Measurements from ENCODE around the gene ZNF841. TPM values are rescaled to one million over a fixed set of nuclear protein-coding genes. Genes with fewer than 3 reads are reported as not detected.
"Not testable (repeated sequence)": the region's sequence is repeated elsewhere in the genome, so short reads cannot be mapped to it uniquely, and the experiment has no call there.

Gene ZNF841
- total and polyA plus RNA-seq, 2 donors, result 6.4 to 13.7 TPM

GRCh38 chr19:52120286-52120685 lies 24.7 kb upstream of the ZNF841 start:
- peaks cover 37 to 50% of the 10 kb centered on the region in 2 donors for H3K36me3 ChIP-seq (ENCODE audit: control insufficient read depth in 2 of 2, insufficient read depth in 2 of 2, low read length in 1 of 2)

GRCh38 chr19:52115526-52116053 lies 20.0 kb upstream of the ZNF841 start:
- peaks cover 19 to 31% of the 10 kb centered on the region in 2 donors for H3K36me3 ChIP-seq (ENCODE audit: control insufficient read depth in 2 of 2, insufficient read depth in 2 of 2, low read length in 1 of 2)
- DNase-seq (ENCODE audit: low read depth in 6 of 9, low spot score in 9 of 9), result no peak
- no peaks in the 10 kb centered on the region for H3K4me1 ChIP-seq (ENCODE audit: control insufficient read depth in 2 of 2, insufficient read depth in 2 of 2, low read length in 2 of 2)
- peaks cover 27 to 34% of the 10 kb centered on the region in 2 donors for H3K9me3 ChIP-seq (ENCODE audit: control insufficient read depth in 2 of 2, insufficient read depth in 1 of 2, low read length in 1 of 2)
- no peaks in the 10 kb centered on the region for H3K27me3 ChIP-seq (ENCODE audit: control insufficient read depth in 2 of 2, insufficient read depth in 1 of 2, low read length in 1 of 2)
- H3K27ac ChIP-seq (ENCODE audit: low read depth in 1 of 2, low read length in 1 of 2), result no peak overlapping the region
- no peak overlapping the region for H3K4me3 ChIP-seq (ENCODE audit: low read length in 2 of 2)
- WGBS, result 97% methylated on average over 12 of the region's 12 CpGs

More at GRCh38 chr19:52120286-52120685, 24.7 kb upstream of the ZNF841 start:
- WGBS, result 100% methylated on average over 3 of the region's 3 CpGs
- Histone ChIP-seq H3K27ac (ENCODE audit: low read depth in 1 of 2, low read length in 1 of 2) (no peak overlapping the region), H3K27me3 (ENCODE audit: control insufficient read depth in 2 of 2, insufficient read depth in 1 of 2, low read length in 1 of 2) (no peaks in the 10 kb centered on the region), H3K4me3 (ENCODE audit: low read length in 2 of 2) (no peak overlapping the region), H3K9me3 (ENCODE audit: control insufficient read depth in 2 of 2, insufficient read depth in 1 of 2, low read length in 1 of 2) (peaks cover 19 to 27% of the 10 kb centered on the region in 2 donors), H3K4me1 (ENCODE audit: control insufficient read depth in 2 of 2, insufficient read depth in 2 of 2, low read length in 2 of 2) (no peaks in the 10 kb centered on the region)
- DNase-seq (ENCODE audit: low read depth in 6 of 9, low spot score in 9 of 9), result no peak

- no peak overlapping the region for H3K4me3 ChIP-seq (ENCODE audit: low read length in 2 of 2)
- DNase-seq (ENCODE audit: low read depth in 6 of 9, low spot score in 9 of 9), result no peak
- 99% methylated on average over 5 of the region's 5 CpGs for WGBS
- H3K27me3 ChIP-seq (ENCODE audit: control insufficient read depth in 2 of 2, insufficient read depth in 1 of 2, low read length in 1 of 2), result no peaks in the 10 kb centered on the region
- H3K36me3 ChIP-seq (ENCODE audit: control insufficient read depth in 2 of 2, insufficient read depth in 2 of 2, low read length in 1 of 2), result peaks cover 19 to 31% of the 10 kb centered on the region in 2 donors
- no peaks in the 10 kb centered on the region for H3K4me1 ChIP-seq (ENCODE audit: control insufficient read depth in 2 of 2, insufficient read depth in 2 of 2, low read length in 2 of 2)
- peaks cover 27 to 35% of the 10 kb centered on the region in 2 donors for H3K9me3 ChIP-seq (ENCODE audit: control insufficient read depth in 2 of 2, insufficient read depth in 1 of 2, low read length in 1 of 2)
- no peak overlapping the region for H3K27ac ChIP-seq (ENCODE audit: low read depth in 1 of 2, low read length in 1 of 2)
These were observed 19.1 kb upstream of the ZNF841 start for GRCh38 chr19:52114691-52115090.

GRCh38 chr19:52112624-52113023 lies 17.1 kb upstream of the ZNF841 start:
- 92% methylated on average over 3 of the region's 3 CpGs for WGBS
- DNase-seq (ENCODE audit: low read depth in 6 of 9, low spot score in 9 of 9), result no peak
- Histone ChIP-seq H3K9me3 (ENCODE audit: control insufficient read depth in 2 of 2, insufficient read depth in 1 of 2, low read length in 1 of 2) (peaks cover 23 to 24% of the 10 kb centered on the region in 2 donors), H3K27ac (ENCODE audit: low read depth in 1 of 2, low read length in 1 of 2) (no peak overlapping the region), H3K27me3 (ENCODE audit: control insufficient read depth in 2 of 2, insufficient read depth in 1 of 2, low read length in 1 of 2) (no peaks in the 10 kb centered on the region), H3K36me3 (ENCODE audit: control insufficient read depth in 2 of 2, insufficient read depth in 2 of 2, low read length in 1 of 2) (peaks cover 12 to 15% of the 10 kb centered on the region in 2 donors), H3K4me1 (ENCODE audit: control insufficient read depth in 2 of 2, insufficient read depth in 2 of 2, low read length in 2 of 2) (no peaks in the 10 kb centered on the region), H3K4me3 (ENCODE audit: low read length in 2 of 2) (no peak overlapping the region)

- H3K4me1 ChIP-seq (ENCODE audit: control insufficient read depth in 2 of 2, insufficient read depth in 2 of 2, low read length in 2 of 2), result no peaks in the 10 kb centered on the region
- no peak for DNase-seq (ENCODE audit: low read depth in 6 of 9, low spot score in 9 of 9)
- peaks cover under 1 to 7% of the 10 kb centered on the region in 2 donors for H3K36me3 ChIP-seq (ENCODE audit: control insufficient read depth in 2 of 2, insufficient read depth in 2 of 2, low read length in 1 of 2)
- H3K27me3 ChIP-seq (ENCODE audit: control insufficient read depth in 2 of 2, insufficient read depth in 1 of 2, low read length in 1 of 2), result no peaks in the 10 kb centered on the region
- no peak overlapping the region for H3K27ac ChIP-seq (ENCODE audit: low read depth in 1 of 2, low read length in 1 of 2)
- WGBS, result 96% methylated on average over 6 of the region's 6 CpGs
- H3K9me3 ChIP-seq (ENCODE audit: control insufficient read depth in 2 of 2, insufficient read depth in 1 of 2, low read length in 1 of 2), result peaks cover 17 to 30% of the 10 kb centered on the region in 2 donors
- H3K4me3 ChIP-seq (ENCODE audit: low read length in 2 of 2), result no peak overlapping the region
These were observed 15.2 kb upstream of the ZNF841 start for GRCh38 chr19:52110780-52111179.

- 99% methylated on average over 1 of the region's 1 CpG for WGBS
- H3K4me3 ChIP-seq (ENCODE audit: low read length in 2 of 2), result no peak overlapping the region
- H3K9me3 ChIP-seq (ENCODE audit: control insufficient read depth in 2 of 2, insufficient read depth in 1 of 2, low read length in 1 of 2), result peaks cover 0 to 25% of the 10 kb centered on the region in 2 donors
These were observed 7.2 kb upstream of the ZNF841 start for GRCh38 chr19:52102782-52103181.

GRCh38 chr19:52101866-52102562 lies 6.4 kb upstream of the ZNF841 start:
- peaks cover 2 to 32% of the 10 kb centered on the region in 2 donors for H3K9me3 ChIP-seq (ENCODE audit: control insufficient read depth in 2 of 2, insufficient read depth in 1 of 2, low read length in 1 of 2)

More at GRCh38 chr19:52102782-52103181, 7.2 kb upstream of the ZNF841 start:
- H3K36me3 ChIP-seq (ENCODE audit: control insufficient read depth in 2 of 2, insufficient read depth in 2 of 2, low read length in 1 of 2), result no peaks in the 10 kb centered on the region
- no peak overlapping the region for H3K27ac ChIP-seq (ENCODE audit: low read depth in 1 of 2, low read length in 1 of 2)
- H3K4me1 ChIP-seq (ENCODE audit: control insufficient read depth in 2 of 2, insufficient read depth in 2 of 2, low read length in 2 of 2), result no peaks in the 10 kb centered on the region
- no peaks in the 10 kb centered on the region for H3K27me3 ChIP-seq (ENCODE audit: control insufficient read depth in 2 of 2, insufficient read depth in 1 of 2, low read length in 1 of 2)
- no peak for DNase-seq (ENCODE audit: low read depth in 6 of 9, low spot score in 9 of 9)

GRCh38 chr19:52099497-52100138 lies 4.1 kb upstream of the ZNF841 start:
- H3K4me1 ChIP-seq (ENCODE audit: control insufficient read depth in 2 of 2, insufficient read depth in 2 of 2, low read length in 2 of 2), result peaks cover 0 to 3% of the 10 kb centered on the region in 2 donors
- H3K36me3 ChIP-seq (ENCODE audit: control insufficient read depth in 2 of 2, insufficient read depth in 2 of 2, low read length in 1 of 2), result no peaks in the 10 kb centered on the region
- no peaks in the 10 kb centered on the region for H3K27me3 ChIP-seq (ENCODE audit: control insufficient read depth in 2 of 2, insufficient read depth in 1 of 2, low read length in 1 of 2)
- H3K9me3 ChIP-seq (ENCODE audit: control insufficient read depth in 2 of 2, insufficient read depth in 1 of 2, low read length in 1 of 2), result peaks cover 6 to 26% of the 10 kb centered on the region in 2 donors
- no peak for DNase-seq (ENCODE audit: low read depth in 6 of 9, low spot score in 9 of 9)
- no peak overlapping the region for H3K27ac ChIP-seq (ENCODE audit: low read depth in 1 of 2, low read length in 1 of 2)
- no peak overlapping the region for H3K4me3 ChIP-seq (ENCODE audit: low read length in 2 of 2)
- WGBS, result 94% methylated on average over 2 of the region's 2 CpGs

More at GRCh38 chr19:52101866-52102562, 6.4 kb upstream of the ZNF841 start:
- no peaks in the 10 kb centered on the region for H3K36me3 ChIP-seq (ENCODE audit: control insufficient read depth in 2 of 2, insufficient read depth in 2 of 2, low read length in 1 of 2)
- WGBS, result 87% methylated on average over 2 of the region's 2 CpGs
- no peaks in the 10 kb centered on the region for H3K27me3 ChIP-seq (ENCODE audit: control insufficient read depth in 2 of 2, insufficient read depth in 1 of 2, low read length in 1 of 2)
- H3K4me3 ChIP-seq (ENCODE audit: low read length in 2 of 2), result no peak overlapping the region
- no peak overlapping the region for H3K27ac ChIP-seq (ENCODE audit: low read depth in 1 of 2, low read length in 1 of 2)
- H3K4me1 ChIP-seq (ENCODE audit: control insufficient read depth in 2 of 2, insufficient read depth in 2 of 2, low read length in 2 of 2), result no peaks in the 10 kb centered on the region
- no peak for DNase-seq (ENCODE audit: low read depth in 6 of 9, low spot score in 9 of 9)

- not testable (repeated sequence) for DNase-seq (ENCODE audit: low read depth in 6 of 9, low spot score in 9 of 9)
These were observed 851 bp upstream of the ZNF841 start for GRCh38 chr19:52096416-52096815.

More at GRCh38 chr19:52096416-52096815, 851 bp upstream of the ZNF841 start:
- not testable (repeated sequence) for H3K27ac ChIP-seq (ENCODE audit: low read depth in 1 of 2, low read length in 1 of 2); H3K4me1 ChIP-seq (ENCODE audit: control insufficient read depth in 2 of 2, insufficient read depth in 2 of 2, low read length in 2 of 2); H3K36me3 ChIP-seq (ENCODE audit: control insufficient read depth in 2 of 2, insufficient read depth in 2 of 2, low read length in 1 of 2); H3K27me3 ChIP-seq (ENCODE audit: control insufficient read depth in 2 of 2, insufficient read depth in 1 of 2, low read length in 1 of 2); H3K4me3 ChIP-seq (ENCODE audit: low read length in 2 of 2)
- H3K9me3 ChIP-seq (ENCODE audit: control insufficient read depth in 2 of 2, insufficient read depth in 1 of 2, low read length in 1 of 2), result peaks cover 6 to 31% of the 10 kb centered on the region in 2 donors
- WGBS, result 78% methylated on average over 3 of the region's 3 CpGs
